Measurements from ENCODE around the gene CLTCL1. TPM values are rescaled to one million over a fixed set of nuclear protein-coding genes. Genes with fewer than 3 reads are reported as not detected.
"Not testable (repeated sequence)": the region's sequence is repeated elsewhere in the genome, so short reads cannot be mapped to it uniquely, and the experiment has no call there.

CLTCL1 gene
- total RNA-seq, 1 experiment from 2014 or later = 11.9 TPM

DNA sequence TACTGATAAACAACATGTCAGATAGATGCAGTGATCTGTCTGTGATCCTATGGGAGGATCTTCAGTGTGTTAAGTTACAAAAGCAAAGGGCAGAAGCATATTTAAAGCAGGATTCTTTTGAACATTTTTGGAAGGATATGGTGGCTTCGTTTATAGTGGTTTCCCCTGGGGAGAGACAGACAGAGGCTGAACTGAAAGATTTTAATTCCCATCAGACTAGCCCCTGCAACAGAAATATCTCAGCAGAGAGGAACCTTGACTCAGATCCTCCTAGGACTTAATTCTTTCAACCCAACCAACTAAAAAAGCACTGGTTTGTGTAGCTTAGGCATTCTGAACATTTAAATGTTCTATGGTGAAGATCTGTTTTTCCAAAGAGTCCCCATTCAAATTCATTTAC, 5.7 kb downstream of the CLTCL1 start:
- CTCF ChIA-PET = interaction anchor here (1.0 kb wide), 1 partner anchor 79 kb away, joined by 5 read pairs; no protein-coding TSS in a partner anchor
- no peak for ATAC-seq

DNA sequence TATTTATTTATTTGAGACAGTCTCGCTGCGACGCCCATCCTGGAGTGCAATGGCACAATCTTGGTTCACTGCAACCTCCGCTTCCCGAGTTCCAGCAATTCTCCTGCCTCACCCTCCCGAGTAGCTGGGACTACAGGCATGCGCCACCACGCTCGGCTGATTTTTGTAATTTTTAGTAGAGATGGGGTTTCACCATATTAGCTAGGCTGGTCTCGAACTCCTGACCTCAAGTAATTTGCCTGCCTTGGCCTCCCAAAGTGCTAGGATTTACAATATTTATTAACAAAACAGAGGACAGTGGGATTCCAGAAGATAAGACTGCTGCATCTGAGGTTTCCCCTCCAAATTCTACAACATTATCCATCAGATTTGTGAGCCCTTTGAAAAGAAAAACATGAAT, 12.4 kb downstream of the CLTCL1 start:
- ATAC-seq; POLR2A ChIA-PET; H3K4me1 ChIP-seq (ENCODE audit: control insufficient read depth, insufficient read depth, low read length); H3K27ac ChIP-seq (ENCODE audit: low read length); H3K36me3 ChIP-seq (ENCODE audit: control insufficient read depth, insufficient read depth, low read length); H3K4me3 ChIP-seq (ENCODE audit: low read depth in 2 of 2, low read length in 2 of 2); CTCF ChIA-PET; H3K9me3 ChIP-seq (ENCODE audit: control insufficient read depth, insufficient read depth, low read depth, low read length); intact Hi-C loops (cut with micrococcal nuclease; ENCODE audit: unreplicated experiment); in situ Hi-C loops (cut with HindIII; ENCODE audit: low pct_unique_long_range_greater_than_20kb, low sequenced_read_pairs); H3K27me3 ChIP-seq (ENCODE audit: control insufficient read depth, insufficient read depth, low read length); BruUV-seq (replicated peaks); DNase-seq (ENCODE audit: low read depth, low spot score): not testable (repeated sequence)

More for the DNA sequence above, 5.7 kb downstream of the CLTCL1 start:
- in situ Hi-C loops (cut with HindIII; ENCODE audit: low pct_unique_long_range_greater_than_20kb, low sequenced_read_pairs) = no loop called here
- intact Hi-C loops (cut with micrococcal nuclease; ENCODE audit: unreplicated experiment) = loop anchor here (10.0 kb wide), 1 partner anchor 61 kb away; no protein-coding TSS in a partner anchor
- H3K9me3 ChIP-seq (ENCODE audit: control insufficient read depth, insufficient read depth, low read depth, low read length) = no peaks in the 10 kb centered on the region
- no peak overlapping the region for H3K27ac ChIP-seq (ENCODE audit: low read length)
- TF ChIP-seq SIN3A (IDR thresholded peaks at IDR 0.05; ENCODE audit: borderline replicate concordance, insufficient read depth, low read depth, low read length) = no peak
- TF ChIP-seq, protein P1, sequence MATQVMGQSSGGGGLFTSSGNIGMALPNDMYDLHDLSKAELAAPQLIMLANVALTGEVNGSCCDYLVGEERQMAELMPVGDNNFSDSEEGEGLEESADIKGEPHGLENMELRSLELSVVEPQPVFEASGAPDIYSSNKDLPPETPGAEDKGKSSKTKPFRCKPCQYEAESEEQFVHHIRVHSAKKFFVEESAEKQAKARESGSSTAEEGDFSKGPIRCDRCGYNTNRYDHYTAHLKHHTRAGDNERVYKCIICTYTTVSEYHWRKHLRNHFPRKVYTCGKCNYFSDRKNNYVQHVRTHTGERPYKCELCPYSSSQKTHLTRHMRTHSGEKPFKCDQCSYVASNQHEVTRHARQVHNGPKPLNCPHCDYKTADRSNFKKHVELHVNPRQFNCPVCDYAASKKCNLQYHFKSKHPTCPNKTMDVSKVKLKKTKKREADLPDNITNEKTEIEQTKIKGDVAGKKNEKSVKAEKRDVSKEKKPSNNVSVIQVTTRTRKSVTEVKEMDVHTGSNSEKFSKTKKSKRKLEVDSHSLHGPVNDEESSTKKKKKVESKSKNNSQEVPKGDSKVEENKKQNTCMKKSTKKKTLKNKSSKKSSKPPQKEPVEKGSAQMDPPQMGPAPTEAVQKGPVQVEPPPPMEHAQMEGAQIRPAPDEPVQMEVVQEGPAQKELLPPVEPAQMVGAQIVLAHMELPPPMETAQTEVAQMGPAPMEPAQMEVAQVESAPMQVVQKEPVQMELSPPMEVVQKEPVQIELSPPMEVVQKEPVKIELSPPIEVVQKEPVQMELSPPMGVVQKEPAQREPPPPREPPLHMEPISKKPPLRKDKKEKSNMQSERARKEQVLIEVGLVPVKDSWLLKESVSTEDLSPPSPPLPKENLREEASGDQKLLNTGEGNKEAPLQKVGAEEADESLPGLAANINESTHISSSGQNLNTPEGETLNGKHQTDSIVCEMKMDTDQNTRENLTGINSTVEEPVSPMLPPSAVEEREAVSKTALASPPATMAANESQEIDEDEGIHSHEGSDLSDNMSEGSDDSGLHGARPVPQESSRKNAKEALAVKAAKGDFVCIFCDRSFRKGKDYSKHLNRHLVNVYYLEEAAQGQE (IDR thresholded peaks at IDR 0.05; ENCODE audit: insufficient read depth in 1 of 2, low read depth in 2 of 2, low read length in 1 of 2) = no peak
- TF ChIP-seq TCF7L2 (IDR thresholded peaks at IDR 0.05; ENCODE audit: low read depth, low read length) = no peak
- TF ChIP-seq, protein P2, sequence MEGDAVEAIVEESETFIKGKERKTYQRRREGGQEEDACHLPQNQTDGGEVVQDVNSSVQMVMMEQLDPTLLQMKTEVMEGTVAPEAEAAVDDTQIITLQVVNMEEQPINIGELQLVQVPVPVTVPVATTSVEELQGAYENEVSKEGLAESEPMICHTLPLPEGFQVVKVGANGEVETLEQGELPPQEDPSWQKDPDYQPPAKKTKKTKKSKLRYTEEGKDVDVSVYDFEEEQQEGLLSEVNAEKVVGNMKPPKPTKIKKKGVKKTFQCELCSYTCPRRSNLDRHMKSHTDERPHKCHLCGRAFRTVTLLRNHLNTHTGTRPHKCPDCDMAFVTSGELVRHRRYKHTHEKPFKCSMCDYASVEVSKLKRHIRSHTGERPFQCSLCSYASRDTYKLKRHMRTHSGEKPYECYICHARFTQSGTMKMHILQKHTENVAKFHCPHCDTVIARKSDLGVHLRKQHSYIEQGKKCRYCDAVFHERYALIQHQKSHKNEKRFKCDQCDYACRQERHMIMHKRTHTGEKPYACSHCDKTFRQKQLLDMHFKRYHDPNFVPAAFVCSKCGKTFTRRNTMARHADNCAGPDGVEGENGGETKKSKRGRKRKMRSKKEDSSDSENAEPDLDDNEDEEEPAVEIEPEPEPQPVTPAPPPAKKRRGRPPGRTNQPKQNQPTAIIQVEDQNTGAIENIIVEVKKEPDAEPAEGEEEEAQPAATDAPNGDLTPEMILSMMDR (IDR thresholded peaks at IDR 0.05) = no peak
- TF ChIP-seq POLR2AphosphoS5 (IDR thresholded peaks at IDR 0.05; ENCODE audit: low read depth, low read length) = no peak
- no peak overlapping the region for H3K4me3 ChIP-seq (ENCODE audit: low read depth in 2 of 2, low read length in 2 of 2)
- no TSS peak for BruUV-seq (replicated peaks)
- no peak for DNase-seq (ENCODE audit: low read depth, low spot score)
- POLR2A ChIA-PET = no interaction called here
- H3K4me1 ChIP-seq (ENCODE audit: control insufficient read depth, insufficient read depth, low read length) = peaks cover 9% of the 10 kb centered on the region
- H3K36me3 ChIP-seq (ENCODE audit: control insufficient read depth, insufficient read depth, low read length) = no peaks in the 10 kb centered on the region
- no peaks in the 10 kb centered on the region for H3K27me3 ChIP-seq (ENCODE audit: control insufficient read depth, insufficient read depth, low read length)

DNA sequence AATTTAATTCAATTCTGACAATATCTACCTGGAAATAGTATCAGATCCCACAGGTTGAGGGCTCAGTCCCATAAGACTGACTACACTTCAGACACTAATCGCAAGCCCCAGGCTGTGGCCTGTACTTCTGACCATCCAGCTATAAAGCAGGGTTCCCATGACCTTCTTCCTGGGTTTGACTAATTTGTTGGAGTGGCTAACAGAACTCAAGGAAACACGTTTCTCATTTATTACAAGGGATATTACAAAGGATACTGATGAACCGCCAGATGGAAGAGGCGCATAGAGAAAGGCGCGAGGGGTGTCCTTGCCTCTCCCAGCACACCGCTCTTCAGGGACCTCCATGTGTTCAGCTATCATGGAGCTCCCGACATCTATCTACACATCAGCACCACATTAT, 13.7 kb downstream of the CLTCL1 start:
- Histone ChIP-seq H3K4me3 (ENCODE audit: low read depth in 2 of 2, low read length in 2 of 2) (no peak overlapping the region), H3K27ac (ENCODE audit: low read length) (no peak overlapping the region), H3K36me3 (ENCODE audit: control insufficient read depth, insufficient read depth, low read length) (no peaks in the 10 kb centered on the region), H3K4me1 (ENCODE audit: control insufficient read depth, insufficient read depth, low read length) (peaks cover 16% of the 10 kb centered on the region), H3K9me3 (ENCODE audit: control insufficient read depth, insufficient read depth, low read depth, low read length) (no peaks in the 10 kb centered on the region), H3K27me3 (ENCODE audit: control insufficient read depth, insufficient read depth, low read length) (no peaks in the 10 kb centered on the region)
- ChIA-PET CTCF (no interaction called here), POLR2A (no interaction called here)
- in situ Hi-C loops (cut with HindIII; ENCODE audit: low pct_unique_long_range_greater_than_20kb, low sequenced_read_pairs) = no loop called here
- DNase-seq (ENCODE audit: low read depth, low spot score) = no peak
- TF ChIP-seq, protein P2 (IDR thresholded peaks at IDR 0.05) = no peak
- TF ChIP-seq SIN3A (IDR thresholded peaks at IDR 0.05; ENCODE audit: borderline replicate concordance, insufficient read depth, low read depth, low read length) = no peak
- intact Hi-C loops (cut with micrococcal nuclease; ENCODE audit: unreplicated experiment) = no loop called here
- BruUV-seq (replicated peaks) = no TSS peak
- no peak for ATAC-seq
